ENCODE measurements around the gene ARHGAP31.
"Not testable (repeated sequence)": the region's sequence is repeated elsewhere in the genome, so short reads cannot be mapped to it uniquely, and the experiment has no call there.

ARHGAP31 gene

DNA sequence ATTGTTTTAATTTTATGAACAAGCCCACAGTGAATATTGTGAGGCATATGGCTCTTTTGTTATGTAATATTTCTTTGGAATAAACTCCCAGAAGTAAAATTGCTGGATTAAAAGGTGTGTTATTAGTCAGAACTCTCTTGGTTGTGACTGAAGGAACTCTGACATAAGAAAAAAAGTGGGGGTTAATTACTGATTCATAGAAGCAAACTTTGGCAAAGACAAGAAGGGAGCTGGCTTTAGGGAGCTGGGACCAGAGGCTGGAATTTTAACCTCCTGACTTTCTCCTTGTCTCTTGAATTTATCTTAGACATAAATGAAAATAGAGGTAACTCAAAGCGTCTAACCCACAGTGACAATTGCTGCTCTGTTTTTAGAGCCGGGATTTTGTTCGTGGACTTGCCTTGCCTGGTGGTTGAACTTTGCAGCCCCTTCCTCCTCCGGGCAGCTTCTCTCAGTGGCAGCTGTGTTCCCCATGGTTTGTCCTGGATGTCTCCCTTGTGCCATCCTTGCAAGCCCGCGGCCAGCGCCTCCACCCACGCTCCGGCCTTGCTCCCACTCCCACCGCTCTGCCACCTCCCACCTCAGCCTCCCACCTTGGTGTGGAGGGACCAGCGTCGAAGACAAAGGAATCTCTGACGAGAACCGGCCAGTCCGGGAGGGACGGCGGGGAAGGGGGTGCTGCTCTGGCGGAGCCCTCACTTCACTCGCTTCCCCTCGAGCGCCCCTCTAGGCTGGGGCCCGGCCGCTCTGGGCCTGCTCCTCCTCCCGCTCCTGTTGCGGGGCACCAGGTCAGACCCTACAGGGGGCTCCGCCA is 28.0 kb downstream of the ARHGAP31 start:
- no peak for DNase-seq

DNA sequence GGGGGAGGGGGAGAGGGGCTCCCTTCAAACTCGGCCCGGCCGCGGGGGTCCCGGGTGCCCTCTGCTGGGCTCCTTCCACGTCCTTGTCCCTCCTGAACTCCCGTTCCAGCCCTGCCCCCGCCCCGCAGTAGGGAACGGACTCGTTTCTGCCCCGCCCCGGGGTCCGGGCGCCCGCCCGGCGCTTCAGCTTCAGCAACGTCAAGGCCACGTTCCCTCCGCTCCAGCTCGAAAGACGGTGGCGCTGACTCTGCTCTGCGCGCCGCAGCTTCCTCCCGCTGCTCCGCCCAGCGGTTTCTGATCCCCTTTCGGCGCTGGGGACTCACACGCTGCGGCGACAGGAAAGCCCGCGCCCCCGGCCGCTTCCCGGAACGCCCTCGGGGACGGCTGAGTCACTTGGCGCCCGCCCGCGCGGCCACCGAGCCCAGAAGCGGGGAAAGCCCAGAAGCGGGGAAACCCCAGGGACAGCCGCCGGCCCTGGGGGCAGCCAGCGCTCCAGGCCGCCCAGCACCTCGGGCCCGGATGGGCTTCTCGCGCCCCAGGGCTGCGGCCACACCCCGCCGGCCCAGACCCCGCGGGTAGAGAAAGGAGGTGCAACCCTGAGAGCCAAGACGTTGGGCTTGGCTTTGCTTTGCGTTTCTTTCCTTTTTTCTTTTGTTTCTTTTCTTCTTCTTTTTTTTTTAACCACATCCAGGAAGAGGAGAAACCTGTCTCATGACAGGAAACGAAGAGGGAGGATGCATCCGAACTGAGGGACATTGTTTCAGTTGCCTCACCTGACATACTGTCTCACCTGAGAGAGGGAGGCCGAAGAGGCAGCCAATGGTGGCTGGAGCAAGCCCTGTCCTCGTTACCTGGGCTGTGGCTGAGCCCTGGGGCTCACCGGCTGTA is 28.9 kb downstream of the ARHGAP31 start:
- peak; percentile 93 for DNase-seq

DNA sequence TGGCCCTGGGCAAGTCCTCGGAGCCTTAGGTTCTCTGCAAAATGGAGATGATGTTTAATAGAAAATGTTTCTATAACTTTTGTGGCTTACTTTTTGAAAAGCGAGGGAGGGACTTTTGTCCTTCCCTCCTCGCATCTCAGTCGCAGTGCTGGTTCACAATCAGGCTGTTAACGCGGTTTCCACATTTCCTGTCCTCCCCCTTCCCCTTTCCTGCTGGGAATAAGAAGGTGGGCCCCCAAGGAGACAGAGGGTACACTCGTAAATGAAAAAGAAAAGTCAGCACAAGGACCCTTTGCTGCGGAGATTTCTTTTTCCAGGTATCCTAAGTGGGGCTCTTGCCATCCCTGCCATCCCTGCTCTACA is 29.5 kb downstream of the ARHGAP31 start:
- no peak for DNase-seq

DNA sequence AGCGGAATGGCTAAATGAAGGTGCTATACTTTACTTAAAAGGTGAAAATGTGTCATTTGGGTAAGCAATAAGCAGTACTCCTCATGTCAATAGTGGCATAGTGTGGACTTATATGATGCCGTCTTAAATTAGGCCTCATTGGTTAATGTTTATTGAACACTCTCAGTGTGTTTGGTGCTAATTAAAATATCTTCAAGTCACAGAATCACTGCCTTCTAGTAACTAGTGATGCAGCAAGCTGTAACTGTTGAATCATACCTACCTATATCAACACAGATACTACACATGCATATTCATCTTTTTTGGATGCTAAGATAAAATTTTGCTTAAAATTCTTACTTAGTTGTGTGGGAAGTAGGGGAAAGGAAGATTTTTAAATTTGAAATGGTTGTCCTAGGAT is 30.7 kb downstream of the ARHGAP31 start:
- no peak for DNase-seq

DNA sequence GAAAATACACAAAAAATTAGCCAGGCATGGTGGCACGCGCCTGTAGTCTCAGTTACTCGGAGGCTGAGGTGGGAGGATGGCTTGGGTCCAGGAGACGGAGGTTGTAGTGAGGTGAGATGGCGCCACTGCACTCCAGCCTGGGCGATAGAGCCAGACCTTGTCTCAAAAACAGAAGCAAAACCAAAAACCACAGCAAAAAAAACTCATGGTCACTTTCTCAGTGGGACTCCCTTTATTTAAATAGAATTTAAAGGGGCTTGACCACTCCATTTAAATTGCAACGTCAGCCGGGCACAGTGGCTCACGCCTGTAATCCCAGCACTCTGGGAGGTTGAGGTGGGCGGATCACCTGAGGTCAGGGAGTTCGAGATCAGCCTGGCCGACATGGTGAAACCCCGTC is 32.8 kb downstream of the ARHGAP31 start:
- no peak for DNase-seq

DNA sequence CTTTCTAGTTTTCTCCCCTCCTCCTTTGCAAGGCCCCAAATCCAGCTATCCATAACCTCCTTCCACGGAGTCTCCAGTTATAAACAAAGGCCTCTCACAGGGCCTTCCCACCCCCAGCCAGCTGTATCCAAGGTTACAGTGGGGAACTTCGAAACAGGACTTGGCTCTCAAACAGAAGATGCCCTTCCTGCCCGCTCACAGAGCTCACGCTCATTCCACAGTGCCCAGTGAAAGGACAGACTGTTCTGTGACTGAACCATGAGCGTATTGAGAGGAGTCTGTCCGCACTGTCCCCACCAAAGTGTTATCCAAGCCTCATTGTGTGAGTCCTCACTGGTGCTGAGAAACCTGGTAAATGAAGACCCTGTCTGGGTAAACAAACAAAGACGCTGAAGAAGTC is 35.4 kb downstream of the ARHGAP31 start:
- DNase-seq = no peak

DNA sequence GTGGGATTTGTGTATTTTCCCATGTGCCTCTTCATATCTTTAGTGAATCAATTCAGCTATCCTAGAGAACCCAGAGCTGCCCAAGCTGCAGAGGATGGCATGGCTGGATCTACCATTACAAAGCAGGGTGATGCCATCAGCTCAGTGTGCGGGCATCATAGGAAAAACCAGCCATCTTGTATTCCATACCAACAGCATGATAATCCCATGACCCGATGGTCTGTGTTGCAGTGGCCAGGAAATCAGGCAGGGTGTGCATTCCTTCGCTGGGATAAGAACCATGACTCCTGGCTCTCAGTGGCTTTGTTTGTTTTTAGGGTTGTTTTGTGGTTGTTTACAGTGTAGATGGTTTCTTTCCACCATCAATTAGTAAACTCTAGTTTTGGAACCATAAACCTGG is 36.0 kb downstream of the ARHGAP31 start:
- DNase-seq = no peak

DNA sequence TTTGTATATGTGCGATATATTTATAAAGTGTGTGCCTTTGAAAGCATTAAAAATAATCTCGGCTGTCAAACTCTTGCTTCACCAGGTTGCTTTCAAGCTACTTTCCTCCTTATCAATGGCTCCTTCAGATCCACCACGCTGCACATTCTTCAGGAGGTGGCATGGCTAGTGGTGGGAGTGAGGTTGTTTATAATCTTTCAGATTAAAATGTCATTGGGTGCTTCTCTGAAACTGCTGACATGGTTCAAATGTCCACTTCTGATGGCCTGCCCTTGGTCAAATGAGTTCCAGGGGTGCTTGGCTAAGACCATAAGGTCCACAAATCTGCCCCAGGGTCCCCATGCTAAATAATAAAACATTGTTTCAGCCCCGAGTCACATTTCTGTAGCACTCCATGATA is 36.7 kb downstream of the ARHGAP31 start:
- DNase-seq = no peak

DNA sequence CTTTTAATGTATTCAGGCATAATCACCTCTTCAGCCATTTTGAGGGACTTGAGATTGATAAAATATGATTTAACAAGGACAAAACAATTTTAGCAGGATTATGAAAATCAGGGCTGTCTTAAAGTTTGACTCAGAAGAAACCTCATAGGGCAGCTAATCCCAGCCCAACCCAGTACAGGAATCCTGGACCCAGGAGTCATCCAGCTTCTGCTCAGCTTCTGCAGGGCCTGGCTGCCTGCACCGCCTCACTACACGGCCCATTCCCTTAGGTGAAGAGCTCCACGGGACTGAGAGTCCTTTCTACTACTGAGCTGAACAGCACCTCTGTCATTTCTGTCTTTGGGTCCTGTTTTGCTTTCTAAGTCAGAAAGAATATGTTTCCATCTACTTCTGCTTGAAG is 37.5 kb downstream of the ARHGAP31 start:
- DNase-seq = no peak

DNA sequence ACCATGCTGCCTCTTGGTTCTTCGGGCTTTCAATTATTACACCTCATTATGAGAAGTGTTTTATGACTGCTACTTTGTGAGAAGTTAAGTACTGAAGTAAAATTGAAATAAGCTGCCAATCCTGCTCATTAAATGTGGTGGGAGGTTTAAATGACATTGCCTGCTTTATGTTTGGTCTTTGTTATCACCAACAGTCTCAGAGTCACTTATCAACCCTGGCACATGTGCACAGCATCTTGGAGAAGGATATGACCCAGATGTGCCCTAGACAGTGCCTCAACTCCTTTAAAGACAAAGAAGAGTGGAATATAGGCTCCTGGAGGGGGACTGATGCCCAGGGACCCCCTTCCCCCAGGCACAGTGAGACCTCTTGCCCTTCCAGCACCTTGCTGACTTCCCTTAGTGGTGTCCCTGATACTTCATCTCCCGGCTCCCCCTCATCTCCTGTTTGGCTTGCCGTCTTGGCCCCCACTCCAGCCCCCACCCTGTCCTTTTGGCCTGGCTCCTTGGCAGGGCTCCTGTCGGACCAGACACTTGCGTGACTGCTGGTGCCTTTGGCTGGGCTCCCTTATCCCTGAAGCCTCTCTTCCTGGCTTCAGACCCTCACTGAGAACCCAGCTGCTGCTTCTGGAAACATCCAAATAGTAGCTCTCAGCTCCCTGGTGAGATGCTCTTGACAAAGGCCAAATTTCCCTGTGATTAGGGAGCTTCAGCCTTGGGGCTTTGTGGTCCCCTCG is 39.8 kb downstream of the ARHGAP31 start:
- no peak for DNase-seq

DNA sequence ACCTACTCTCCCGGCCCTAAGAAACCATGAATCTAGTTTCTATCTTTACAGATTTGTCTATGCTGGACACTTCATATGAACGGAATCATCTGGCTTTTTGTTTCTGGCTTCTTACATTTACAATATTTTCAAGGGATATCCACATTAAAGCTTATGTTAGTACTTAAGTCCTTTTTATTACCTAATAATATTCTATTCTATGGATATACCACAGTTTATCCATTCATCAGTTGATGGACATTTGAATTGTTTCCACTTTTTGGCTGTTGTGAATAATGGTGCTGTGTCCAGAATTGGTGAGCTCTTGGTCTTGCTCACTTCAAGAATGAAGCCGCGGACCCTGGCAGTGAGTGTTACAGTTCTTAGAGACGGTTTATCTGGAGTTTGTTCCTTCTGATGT is 42.6 kb downstream of the ARHGAP31 start:
- no peak for DNase-seq

DNA sequence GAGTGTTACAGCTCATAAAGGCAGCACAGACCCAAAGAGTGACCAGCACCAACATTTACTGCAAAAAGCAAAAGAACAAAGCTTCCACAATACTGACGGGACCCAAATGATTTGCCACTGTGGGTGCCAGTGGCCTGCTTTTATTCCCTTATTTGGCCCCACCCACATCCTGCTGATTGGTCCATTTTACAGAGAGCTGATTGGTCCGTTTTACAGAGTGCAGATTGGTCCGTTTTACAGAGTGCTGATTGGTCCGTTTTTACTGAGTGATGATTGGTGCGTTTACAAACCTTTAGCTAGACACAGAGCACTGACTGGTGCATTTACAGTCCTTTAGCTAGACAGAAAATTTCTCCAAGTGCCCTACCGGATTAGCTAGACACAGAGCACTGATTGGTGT is 43.2 kb downstream of the ARHGAP31 start:
- not testable (repeated sequence) for DNase-seq

DNA sequence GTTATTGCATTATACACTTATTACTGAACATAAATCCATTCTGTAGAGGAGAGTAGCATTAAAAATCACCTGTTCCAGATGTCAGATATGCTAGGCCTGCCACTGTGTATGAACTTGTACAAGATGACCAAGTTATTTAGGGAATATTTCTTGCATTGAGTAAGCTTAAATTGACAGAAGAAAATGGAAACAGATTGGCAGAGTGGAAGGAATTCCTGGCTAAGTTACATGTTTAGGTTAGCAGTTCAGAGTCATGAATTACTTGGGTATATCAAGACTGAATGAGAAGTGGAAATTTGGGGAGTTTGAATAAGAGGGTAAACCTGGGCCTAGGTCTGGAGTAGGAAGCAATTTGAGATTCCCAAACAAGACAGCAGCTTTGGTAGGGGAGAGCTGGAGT is 44.6 kb downstream of the ARHGAP31 start:
- DNase-seq = no peak

DNA sequence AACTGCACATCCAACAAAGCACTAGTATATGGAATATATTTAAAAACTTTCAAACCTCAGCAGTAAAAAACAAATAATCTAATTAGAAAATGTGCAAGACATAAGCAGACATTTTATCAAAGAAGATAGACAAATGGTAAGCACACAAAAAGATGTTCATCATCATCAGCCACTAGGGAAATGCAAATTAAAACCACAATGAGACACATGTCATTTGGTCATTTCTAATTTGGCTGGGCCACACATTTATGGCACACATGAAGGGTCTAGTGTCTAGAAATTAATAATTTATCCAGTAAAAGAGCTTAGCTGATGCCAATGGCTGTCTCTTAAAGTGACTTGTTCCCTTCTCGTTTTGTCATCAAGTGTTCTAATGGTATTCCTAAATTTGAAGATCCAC is 45.8 kb downstream of the ARHGAP31 start:
- no peak for DNase-seq

DNA sequence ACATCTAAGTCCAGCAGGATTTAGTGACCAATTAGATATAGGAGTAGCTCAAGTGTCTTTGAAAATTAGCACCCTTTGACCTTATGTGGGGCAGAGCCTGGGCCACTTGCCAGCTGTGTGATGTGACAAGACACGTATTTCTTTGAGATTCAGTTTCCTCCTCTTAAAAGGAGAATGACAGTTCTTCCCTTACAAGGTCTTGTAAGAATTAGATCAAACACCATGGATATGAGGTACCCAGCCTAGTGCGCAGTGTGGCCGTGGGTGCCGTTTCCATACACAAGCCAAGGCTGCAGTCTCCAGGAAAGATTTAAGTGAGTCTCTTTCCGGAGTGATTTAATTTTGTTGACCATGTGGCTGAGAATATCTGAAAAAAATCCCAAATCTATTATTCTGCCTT is 46.3 kb downstream of the ARHGAP31 start:
- no peak for DNase-seq

DNA sequence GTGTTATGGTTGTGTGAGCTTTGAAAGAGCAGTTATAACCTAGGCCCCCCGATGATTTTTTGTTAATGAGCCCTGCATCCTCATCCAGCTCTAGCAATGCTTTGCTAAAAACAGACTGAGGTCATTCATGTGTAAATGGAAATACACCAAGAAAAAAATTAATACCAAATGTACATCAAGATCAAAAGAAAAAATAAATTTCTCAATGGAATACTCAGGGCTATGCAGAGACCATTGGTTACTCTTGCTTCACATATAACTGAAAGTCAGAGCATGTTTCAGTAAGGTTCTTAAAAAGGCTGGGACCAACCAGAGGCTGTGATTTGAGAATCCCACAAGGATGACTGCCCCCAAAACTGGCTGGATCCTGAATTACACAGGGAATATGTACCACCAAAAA is 48.0 kb downstream of the ARHGAP31 start:
- DNase-seq = no peak

DNA sequence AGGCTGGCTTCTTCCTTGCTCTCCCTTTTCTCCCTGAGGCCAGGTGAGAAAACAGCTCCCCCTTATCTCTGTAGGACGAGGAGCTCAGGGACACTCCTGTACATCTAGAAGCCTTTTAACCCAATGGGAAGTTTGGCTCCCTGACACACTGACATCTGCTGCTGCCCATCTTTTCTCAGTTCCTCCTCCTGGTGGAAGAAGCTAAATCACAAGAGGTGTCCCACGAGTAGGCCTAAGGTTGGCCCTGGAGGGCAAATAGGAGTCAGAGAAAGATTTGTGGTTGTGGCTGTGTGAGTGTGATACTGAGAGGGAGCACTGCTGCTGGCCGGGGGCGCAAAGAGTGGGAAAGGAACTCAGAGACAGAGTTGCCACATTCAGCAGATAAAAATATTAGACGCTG is 49.5 kb downstream of the ARHGAP31 start:
- peak; percentile 43 for DNase-seq

DNA sequence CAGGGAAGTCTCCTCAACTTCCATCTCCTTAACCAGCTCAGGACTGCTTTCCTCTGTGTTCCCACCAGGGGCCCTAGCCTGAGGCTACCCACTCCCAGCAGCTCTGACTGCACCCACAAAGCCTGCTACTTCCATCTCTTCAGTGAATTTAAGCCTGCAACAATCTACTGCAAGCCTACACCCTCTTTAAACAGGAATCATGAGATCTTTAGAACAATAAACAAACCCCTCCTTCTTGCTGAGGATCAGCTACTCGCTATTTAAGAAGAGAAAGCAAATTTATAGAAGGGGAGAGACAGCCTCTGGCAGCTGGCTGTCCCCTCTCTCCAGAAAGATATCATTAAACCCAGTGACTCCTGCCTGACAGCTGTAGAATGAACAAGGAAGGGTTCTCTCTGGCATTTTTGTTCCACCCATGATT is 51.9 kb downstream of the ARHGAP31 start:
- DNase-seq = no peak

DNA sequence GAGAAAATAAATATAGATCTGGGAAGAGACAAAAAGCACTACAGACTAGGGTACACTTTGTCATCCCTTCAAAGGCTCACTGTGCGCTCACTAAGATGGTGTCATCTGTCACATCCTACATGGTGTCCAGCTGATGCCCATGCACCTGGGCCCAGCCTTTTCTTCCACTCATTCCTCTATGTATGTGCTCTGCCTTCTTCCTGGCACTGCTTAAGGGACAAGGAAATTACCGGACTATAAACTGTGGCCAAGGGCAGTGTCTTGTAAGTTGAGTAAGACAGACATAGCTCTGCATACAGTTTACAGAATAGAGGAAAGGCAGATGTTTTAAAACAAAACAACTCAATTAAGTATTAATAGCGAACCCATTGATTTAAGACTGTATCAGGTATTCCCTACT is 52.9 kb downstream of the ARHGAP31 start:
- DNase-seq = no peak

DNA sequence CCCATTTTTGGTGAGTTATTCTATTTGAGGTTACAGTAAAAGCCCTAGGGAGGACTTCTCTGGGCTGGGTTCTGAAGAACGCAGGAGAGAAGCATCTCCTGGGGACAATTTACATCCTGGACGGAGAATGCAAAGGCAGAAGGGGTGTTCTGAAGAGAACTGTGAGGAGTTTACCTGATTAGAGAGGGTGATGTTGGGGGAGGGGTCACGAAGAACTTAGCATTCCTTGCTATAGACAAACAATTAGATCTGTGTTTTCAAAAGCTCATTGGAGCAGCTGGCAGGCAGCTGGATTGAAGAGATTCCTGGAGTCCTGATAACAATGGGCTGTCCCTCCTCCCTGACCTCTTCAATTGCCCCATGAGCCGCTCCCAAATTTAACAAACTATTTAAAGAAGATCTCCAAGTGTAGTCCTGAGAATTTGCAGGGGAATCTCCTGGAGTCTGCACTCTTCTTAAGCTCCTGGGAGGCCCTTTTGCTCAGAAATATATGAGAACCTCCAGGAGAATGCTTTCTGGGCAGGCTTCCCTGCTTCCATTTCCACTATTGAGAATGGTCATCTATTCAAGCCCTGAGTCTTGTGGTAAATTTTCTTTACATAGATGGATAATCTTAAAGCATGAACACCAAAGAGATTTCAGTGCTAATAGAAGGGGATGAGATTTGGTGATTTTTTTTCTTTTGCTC is 55.3 kb downstream of the ARHGAP31 start:
- DNase-seq = no peak

DNA sequence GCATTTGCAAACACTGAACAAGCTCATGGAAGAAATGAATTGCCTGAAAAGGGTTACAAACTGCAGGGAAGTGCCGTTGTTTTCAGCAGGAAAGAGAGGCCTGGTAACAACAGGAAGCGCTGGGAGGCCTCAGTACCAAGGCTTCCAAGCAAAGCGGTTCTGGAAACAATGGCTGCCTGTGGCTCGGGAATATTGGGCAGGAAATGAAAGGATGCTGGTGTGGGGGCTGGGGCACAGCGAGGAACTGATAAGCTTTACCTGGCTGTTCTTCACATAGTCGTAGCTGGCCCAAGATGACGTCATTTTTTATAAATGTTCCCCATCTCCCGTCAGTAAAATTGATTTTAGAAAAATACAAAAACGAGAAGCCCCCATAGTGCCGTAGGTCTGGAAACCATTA is 55.9 kb downstream of the ARHGAP31 start:
- no peak for DNase-seq

DNA sequence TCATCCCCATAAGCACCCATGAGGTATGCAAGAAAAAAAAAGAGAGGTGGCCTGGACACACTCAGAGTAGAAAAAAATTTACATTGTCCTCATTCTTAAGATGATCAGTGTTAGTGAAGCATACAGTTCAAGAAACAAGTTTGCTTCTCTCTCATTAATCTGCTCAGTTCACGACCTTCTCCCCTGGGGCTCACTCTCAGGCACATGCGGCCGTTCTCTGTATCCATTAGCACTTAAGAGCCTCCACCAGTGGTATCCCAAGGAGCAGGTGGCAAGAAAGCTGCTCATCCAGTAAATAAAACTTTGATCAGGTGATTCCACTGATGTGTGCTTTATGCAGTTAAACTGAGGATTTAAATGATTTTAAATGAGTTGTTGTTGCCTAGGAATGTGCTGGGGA is 57.4 kb downstream of the ARHGAP31 start:
- no peak for DNase-seq

DNA sequence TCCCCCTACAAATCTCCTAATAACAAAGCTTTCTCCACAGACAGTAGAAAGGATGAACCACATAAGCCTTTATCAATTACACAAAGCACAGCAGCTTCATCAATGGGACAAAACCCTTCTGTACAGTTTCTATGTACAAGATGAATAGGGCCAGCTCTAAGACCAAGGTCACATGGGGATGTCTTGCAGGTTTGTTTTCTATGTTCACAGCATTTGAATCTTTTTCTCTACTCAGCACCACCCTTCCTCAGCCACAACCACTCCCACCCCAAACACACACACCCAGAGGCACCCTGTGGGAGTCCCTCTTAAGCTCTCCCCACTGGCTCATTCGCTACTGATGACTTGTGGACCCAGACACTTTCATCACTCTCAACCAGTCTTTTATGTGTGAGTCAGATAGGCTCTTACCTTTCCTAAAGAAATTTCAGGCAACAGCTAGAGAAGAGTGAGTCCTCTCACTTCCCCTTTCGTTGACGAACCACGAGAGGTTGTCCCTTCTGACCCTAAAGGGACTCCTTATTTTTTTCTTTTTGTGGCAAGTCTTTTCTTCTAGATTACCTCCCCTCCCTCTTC is 57.9 kb downstream of the ARHGAP31 start:
- DNase-seq = peak; percentile 70
